ENCODE data around the gene HPSE.

HPSE gene

GRCh38 chr4:83334425-83335241, at the start of gene HPSE:
Gene HPSE, minus strand, starts transcription at chr4:83334848. Its CDS starts 66 bp downstream, at chr4:83334782.
- DNase-seq (ENCODE audit: low read depth): peak; percentile 54
- H3K4me3 ChIP-seq (ENCODE audit: low read depth, low read length): peak within 1 kb of the TSS; percentile 58
- TF ChIP-seq, protein P1, sequence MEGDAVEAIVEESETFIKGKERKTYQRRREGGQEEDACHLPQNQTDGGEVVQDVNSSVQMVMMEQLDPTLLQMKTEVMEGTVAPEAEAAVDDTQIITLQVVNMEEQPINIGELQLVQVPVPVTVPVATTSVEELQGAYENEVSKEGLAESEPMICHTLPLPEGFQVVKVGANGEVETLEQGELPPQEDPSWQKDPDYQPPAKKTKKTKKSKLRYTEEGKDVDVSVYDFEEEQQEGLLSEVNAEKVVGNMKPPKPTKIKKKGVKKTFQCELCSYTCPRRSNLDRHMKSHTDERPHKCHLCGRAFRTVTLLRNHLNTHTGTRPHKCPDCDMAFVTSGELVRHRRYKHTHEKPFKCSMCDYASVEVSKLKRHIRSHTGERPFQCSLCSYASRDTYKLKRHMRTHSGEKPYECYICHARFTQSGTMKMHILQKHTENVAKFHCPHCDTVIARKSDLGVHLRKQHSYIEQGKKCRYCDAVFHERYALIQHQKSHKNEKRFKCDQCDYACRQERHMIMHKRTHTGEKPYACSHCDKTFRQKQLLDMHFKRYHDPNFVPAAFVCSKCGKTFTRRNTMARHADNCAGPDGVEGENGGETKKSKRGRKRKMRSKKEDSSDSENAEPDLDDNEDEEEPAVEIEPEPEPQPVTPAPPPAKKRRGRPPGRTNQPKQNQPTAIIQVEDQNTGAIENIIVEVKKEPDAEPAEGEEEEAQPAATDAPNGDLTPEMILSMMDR (conservative IDR thresholded peaks at IDR 0.05; ENCODE audit: low read depth, low read length): no peak

GRCh38 chr4:83382850-83383249, 48.2 kb upstream of the HPSE start:
- TF ChIP-seq, protein P1 (conservative IDR thresholded peaks at IDR 0.05; ENCODE audit: low read depth, low read length): no peak
- no peak overlapping the region for H3K4me3 ChIP-seq (ENCODE audit: low read depth, low read length)
- no peak for DNase-seq (ENCODE audit: low read depth)

DNA sequence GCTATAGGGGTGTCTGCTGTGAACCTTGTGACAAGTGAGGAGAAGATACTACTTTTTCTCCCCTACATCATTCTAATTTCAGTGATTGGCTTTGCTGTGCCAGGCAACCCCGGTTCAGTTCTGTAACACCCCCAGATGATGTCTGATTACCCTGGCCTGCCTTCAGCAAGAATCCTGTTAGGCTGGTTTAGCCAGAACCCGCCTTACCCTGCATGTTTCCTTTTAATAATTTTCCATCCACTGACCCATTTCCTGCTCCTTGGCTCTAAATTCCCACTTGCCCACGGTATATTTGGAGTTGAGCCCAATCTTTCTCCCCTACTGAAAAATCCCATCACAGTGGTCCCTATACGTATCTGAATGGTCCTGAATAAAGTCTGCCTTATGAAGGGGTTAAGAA, 46.5 kb upstream of the HPSE start:
- TF ChIP-seq, protein P1 (conservative IDR thresholded peaks at IDR 0.05; ENCODE audit: low read depth, low read length): no peak
- no peak for DNase-seq (ENCODE audit: low read depth)
- no peak overlapping the region for H3K4me3 ChIP-seq (ENCODE audit: low read depth, low read length)

DNA sequence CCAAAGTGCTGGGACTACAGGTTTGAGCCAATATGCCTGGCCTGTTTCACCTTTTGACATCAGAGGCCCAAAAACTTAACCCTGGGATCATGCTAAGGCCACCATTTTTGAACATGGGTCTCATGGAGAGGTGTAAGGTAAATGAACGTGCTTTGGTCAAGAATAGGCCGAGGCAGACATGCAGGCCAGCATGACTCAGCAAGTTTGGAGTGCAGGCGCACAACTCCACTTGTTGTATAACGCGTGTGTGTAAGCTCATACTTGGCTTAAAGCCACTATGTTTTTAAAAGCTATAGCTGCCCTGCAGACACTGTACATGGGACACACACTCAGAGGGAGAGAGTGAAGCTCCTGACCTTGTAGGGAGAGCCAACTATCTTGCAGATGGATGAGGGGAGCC, 43.8 kb upstream of the HPSE start:
- TF ChIP-seq, protein P1 (conservative IDR thresholded peaks at IDR 0.05; ENCODE audit: low read depth, low read length): no peak
- no peak for DNase-seq (ENCODE audit: low read depth)
- H3K4me3 ChIP-seq (ENCODE audit: low read depth, low read length): no peak overlapping the region

DNA sequence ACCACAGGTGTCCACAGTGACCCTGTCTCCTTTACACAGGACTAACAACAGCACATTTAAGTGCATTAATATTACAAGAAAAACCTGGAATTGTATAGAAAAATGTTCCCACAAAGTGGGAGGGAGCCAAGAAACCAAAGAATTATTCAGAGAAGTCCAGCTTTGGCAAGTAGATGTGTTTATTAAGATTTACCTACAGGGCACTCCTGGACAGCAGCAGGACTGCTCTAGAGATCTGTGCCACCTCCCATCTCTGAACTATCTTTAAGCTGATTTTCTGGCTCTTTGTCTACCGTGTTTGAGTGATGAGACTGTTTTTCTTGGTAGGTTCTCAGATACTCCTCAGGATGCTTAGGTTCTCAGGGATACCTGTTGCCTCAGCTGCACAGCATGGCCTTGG, 38.3 kb upstream of the HPSE start:
- no peak for DNase-seq (ENCODE audit: low read depth)
- no peak overlapping the region for H3K4me3 ChIP-seq (ENCODE audit: low read depth, low read length)
- TF ChIP-seq, protein P1 (conservative IDR thresholded peaks at IDR 0.05; ENCODE audit: low read depth, low read length): no peak

DNA sequence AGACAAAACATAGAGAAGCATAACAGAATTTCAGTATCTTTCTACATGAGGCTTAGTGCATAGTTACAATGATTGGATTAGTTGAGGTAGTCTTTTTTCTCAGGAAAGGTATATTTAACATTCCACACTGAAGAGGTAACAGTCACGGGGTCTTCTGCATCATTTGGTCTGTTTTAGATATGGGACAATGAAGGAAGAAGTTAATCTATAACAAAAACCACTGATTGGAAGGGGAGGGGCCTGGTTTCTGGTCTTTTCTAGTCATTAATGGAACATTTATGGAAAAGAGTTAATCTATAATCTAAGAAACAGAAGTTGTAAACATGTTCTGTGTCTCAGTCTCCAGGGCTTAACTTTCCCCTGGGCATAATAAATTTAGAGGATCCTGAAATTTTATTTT, 37.3 kb upstream of the HPSE start:
- TF ChIP-seq, protein P1 (conservative IDR thresholded peaks at IDR 0.05; ENCODE audit: low read depth, low read length): no peak
- H3K4me3 ChIP-seq (ENCODE audit: low read depth, low read length): no peak overlapping the region

GRCh38 chr4:83371235-83371634, 36.6 kb upstream of the HPSE start:
- DNase-seq (ENCODE audit: low read depth): no peak
- no peak overlapping the region for H3K4me3 ChIP-seq (ENCODE audit: low read depth, low read length)
- TF ChIP-seq, protein P1 (conservative IDR thresholded peaks at IDR 0.05; ENCODE audit: low read depth, low read length): no peak

More for the DNA sequence above, 37.3 kb upstream of the HPSE start:
- no peak for DNase-seq (ENCODE audit: low read depth)
